ENCODE results near the gene INSIG2.

The INSIG2 gene

GRCh38 chr2:118131771-118132170 lies 43.5 kb downstream of the INSIG2 start:
- DNase-seq: no peak

GRCh38 chr2:118133916-118134315 lies 45.6 kb downstream of the INSIG2 start:
- DNase-seq: no peak

- no peak for DNase-seq
Measured at GRCh38 chr2:118134650-118135049, 46.4 kb downstream of the INSIG2 start.

- DNase-seq: no peak
Measured at GRCh38 chr2:118145207-118145606, 56.9 kb downstream of the INSIG2 start.

GRCh38 chr2:118145806-118146205 lies 57.5 kb downstream of the INSIG2 start:
- no peak for DNase-seq

GRCh38 chr2:118146315-118147283 lies 58.3 kb downstream of the INSIG2 start:
- no peak for DNase-seq

- no peak for DNase-seq
Measured at GRCh38 chr2:118148133-118148532, 59.9 kb downstream of the INSIG2 start.

- DNase-seq: no peak
Measured at GRCh38 chr2:118148809-118149208, 60.5 kb downstream of the INSIG2 start.

GRCh38 chr2:118150294-118150693 lies 62.0 kb downstream of the INSIG2 start:
- DNase-seq: no peak

GRCh38 chr2:118151831-118152230 lies 63.6 kb downstream of the INSIG2 start:
- no peak for DNase-seq

- no peak for DNase-seq
Measured at GRCh38 chr2:118153433-118153832, 65.2 kb downstream of the INSIG2 start.

- no peak for DNase-seq
Measured at GRCh38 chr2:118154176-118154575, 65.9 kb downstream of the INSIG2 start.
